ENCODE results near the gene SPAG16. TPM values are rescaled to one million over a fixed set of nuclear protein-coding genes. Genes with fewer than 3 reads are reported as not detected.

SPAG16 gene
- polyA plus RNA-seq, 2 of the 4 experiments (the other 2 are of a cell fraction), result 19.1 to 27.6 TPM

DNA sequence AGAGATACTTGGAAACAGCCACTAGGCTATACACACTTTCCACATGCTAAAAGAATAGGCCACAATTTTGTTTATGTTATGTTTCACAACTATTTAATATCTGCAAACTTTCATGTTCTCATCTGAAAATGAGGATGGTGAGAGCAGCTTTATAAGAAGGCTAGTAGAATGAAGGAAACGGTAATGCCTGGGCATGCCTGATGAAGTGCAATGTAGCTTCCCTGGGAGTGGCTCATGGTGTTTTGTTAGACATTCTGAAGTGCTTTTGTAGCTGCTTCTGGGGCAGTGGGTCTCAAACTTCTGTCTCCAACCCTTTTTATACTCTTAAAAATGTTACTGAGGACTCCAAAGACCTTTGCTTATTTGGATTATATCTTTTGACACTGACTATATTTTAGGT, 933.3 kb downstream of the SPAG16 start (continued):
- TF ChIP-seq CHD4 (IDR thresholded peaks at IDR 0.05; ENCODE audit: borderline replicate concordance) (no peak), NPAS2 (CRISPR knock-in tag; IDR thresholded peaks at IDR 0.05; ENCODE audit: borderline replicate concordance) (no peak), FOXS1 (CRISPR knock-in tag; IDR thresholded peaks at IDR 0.05) (no peak), ZSCAN20 (CRISPR knock-in tag; IDR thresholded peaks at IDR 0.05) (no peak), MAFK (IDR thresholded peaks at IDR 0.05; ENCODE audit: partially characterized antibody) (no peak)

DNA sequence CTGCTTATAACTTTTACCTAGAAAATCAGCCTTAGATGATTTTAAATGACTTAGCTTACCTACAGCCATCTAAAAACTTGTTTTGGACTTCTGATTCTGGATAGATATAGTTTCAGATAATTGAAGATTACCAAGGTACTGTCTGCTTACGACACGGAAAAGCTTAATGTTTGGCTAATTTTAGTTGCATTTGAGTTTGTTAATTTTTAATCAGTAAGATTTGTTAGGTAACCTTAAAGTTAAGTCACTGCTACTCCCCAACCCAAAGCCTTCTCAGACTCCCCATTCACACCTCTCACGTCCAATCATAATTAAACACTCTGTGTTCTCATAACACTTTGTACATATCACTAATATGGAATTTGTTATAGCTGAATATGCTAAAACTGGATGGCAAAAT, 936.0 kb downstream of the SPAG16 start:
- ChIA-PET POLR2A (no interaction called here), CTCF (no interaction called here)
- ATAC-seq (no peak), FAIRE-seq (no peak), DNase-seq (ENCODE audit: low read depth in 1 of 2, low spot score in 1 of 2) (no peak)
- no peak overlapping the region for H3K4me3 ChIP-seq
- no peak overlapping the region for H3K4me2 ChIP-seq
- WGBS (ENCODE audit: missing lambda C conversion rate), result 14% methylated on average over 3 of the region's 3 CpGs
- TF ChIP-seq POLR2A (IDR thresholded peaks at IDR 0.05; ENCODE audit: low read length), result no peak
- TF ChIP-seq JUN (IDR thresholded peaks at IDR 0.05), result no peak
- no peak for TF ChIP-seq NFE2L2 (conservative IDR thresholded peaks at IDR 0.05; ENCODE audit: low read length)
- no peak for TF ChIP-seq EHMT2 (IDR thresholded peaks at IDR 0.05; ENCODE audit: low read depth)
- no peak for TF ChIP-seq FOSL2 (IDR thresholded peaks at IDR 0.05)
- no peak for TF ChIP-seq FOSL2 (CRISPR knock-in tag; IDR thresholded peaks at IDR 0.05)
- no peak for TF ChIP-seq RNF2 (IDR thresholded peaks at IDR 0.05; ENCODE audit: borderline replicate concordance, low read depth)
- no peak for TF ChIP-seq ZC3H11A (IDR thresholded peaks at IDR 0.05)
- TF ChIP-seq SREBF2 (IDR thresholded peaks at IDR 0.05), result no peak
- TF ChIP-seq, protein P1, sequence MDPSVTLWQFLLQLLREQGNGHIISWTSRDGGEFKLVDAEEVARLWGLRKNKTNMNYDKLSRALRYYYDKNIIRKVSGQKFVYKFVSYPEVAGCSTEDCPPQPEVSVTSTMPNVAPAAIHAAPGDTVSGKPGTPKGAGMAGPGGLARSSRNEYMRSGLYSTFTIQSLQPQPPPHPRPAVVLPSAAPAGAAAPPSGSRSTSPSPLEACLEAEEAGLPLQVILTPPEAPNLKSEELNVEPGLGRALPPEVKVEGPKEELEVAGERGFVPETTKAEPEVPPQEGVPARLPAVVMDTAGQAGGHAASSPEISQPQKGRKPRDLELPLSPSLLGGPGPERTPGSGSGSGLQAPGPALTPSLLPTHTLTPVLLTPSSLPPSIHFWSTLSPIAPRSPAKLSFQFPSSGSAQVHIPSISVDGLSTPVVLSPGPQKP (IDR thresholded peaks at IDR 0.05; ENCODE audit: low read depth, low read length), result no peak
- TF ChIP-seq TFCP2L1 (CRISPR knock-in tag; IDR thresholded peaks at IDR 0.05), result no peak
- TF ChIP-seq PHF8 (IDR thresholded peaks at IDR 0.05; ENCODE audit: borderline replicate concordance, low read depth), result no peak
- TF ChIP-seq HOXA7 (CRISPR knock-in tag; IDR thresholded peaks at IDR 0.05), result no peak
- TF ChIP-seq EP300 (IDR thresholded peaks at IDR 0.05), result no peak
- TF ChIP-seq ZFP36 (IDR thresholded peaks at IDR 0.05; ENCODE audit: borderline replicate concordance, partially characterized antibody), result no peak
- TF ChIP-seq RARB (CRISPR knock-in tag; IDR thresholded peaks at IDR 0.05), result no peak
- no peak overlapping the region for H3K27ac ChIP-seq
- H3K9me3 ChIP-seq, result no peaks in the 10 kb centered on the region
- no peaks in the 10 kb centered on the region for H3K4me1 ChIP-seq

DNA sequence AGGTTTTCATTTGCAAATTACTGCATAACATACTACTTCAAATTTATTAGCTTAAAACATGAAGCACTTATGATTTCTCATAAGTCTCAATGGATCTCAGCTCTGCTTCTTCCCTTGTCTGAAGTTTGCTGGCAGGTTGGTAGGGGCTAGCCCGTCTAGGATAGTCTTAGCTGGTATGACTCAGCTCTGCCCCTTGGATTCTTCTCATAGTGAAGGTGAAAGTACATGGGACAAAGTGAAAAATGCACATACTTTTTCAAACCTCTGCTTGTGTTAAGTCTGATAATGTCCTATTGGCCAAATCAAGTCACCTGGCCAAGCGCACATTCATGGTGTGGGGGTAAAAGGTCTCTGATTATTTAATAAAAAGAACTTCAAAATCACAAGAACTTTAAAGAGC, 941.8 kb downstream of the SPAG16 start:
- POLR2A ChIA-PET, result no interaction called here
- no peak overlapping the region for H3K4me2 ChIP-seq
- H3K4me1 ChIP-seq, result no peaks in the 10 kb centered on the region
- ATAC-seq, result no peak
- TF ChIP-seq EHMT2 (IDR thresholded peaks at IDR 0.05; ENCODE audit: low read depth) (no peak), FOXS1 (CRISPR knock-in tag; IDR thresholded peaks at IDR 0.05) (no peak), EHF (CRISPR knock-in tag; IDR thresholded peaks at IDR 0.05) (no peak)
- no peaks in the 10 kb centered on the region for H3K9me3 ChIP-seq
- H3K4me3 ChIP-seq, result no peak overlapping the region
- no peak for FAIRE-seq
- DNase-seq (ENCODE audit: low read depth in 1 of 2, low spot score in 1 of 2), result no peak
- WGBS (ENCODE audit: missing lambda C conversion rate), result 58% methylated on average over 2 of the region's 2 CpGs
- H3K27ac ChIP-seq, result no peak overlapping the region
- CTCF ChIA-PET, result interaction anchor here (0.5 kb wide), 1 partner anchor 89 kb away, joined by 4 read pairs; no protein-coding TSS in a partner anchor

DNA sequence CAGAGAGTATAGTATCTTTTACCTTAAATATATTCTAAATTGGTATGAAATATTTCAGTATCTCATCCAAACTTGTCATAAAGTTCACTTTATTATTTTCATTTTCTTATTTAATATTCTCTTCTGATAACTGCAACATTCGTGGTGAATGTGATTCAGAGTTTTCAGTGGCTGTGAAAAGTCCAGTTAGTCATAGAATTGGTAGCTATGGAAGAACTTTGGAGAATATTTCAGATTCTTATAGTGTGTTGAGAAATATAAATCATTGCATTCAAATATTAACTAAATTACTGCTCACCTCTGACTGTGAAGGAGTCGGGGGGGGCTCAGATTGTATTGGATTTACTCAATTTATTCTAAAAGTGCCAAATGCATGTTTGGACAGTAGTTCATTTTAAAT, 948.0 kb downstream of the SPAG16 start:
- no peak for ATAC-seq
- POLR2A ChIA-PET, result no interaction called here
- H3K27ac ChIP-seq, result no peak overlapping the region

More for the DNA sequence above, 948.0 kb downstream of the SPAG16 start:
- Histone ChIP-seq H3K4me2 (no peak overlapping the region), H3K4me3 (no peak overlapping the region), H3K4me1 (no peaks in the 10 kb centered on the region), H3K9me3 (no peaks in the 10 kb centered on the region)
- WGBS (ENCODE audit: missing lambda C conversion rate), result 4% methylated on average over 2 of the region's 2 CpGs
- no peak for DNase-seq (ENCODE audit: low read depth in 1 of 2, low spot score in 1 of 2)
- CTCF ChIA-PET, result no interaction called here
- TF ChIP-seq JUN (IDR thresholded peaks at IDR 0.05), result no peak
- TF ChIP-seq POLR2AphosphoS2 (conservative IDR thresholded peaks at IDR 0.05; ENCODE audit: low read length), result no peak
- TF ChIP-seq, protein P2, sequence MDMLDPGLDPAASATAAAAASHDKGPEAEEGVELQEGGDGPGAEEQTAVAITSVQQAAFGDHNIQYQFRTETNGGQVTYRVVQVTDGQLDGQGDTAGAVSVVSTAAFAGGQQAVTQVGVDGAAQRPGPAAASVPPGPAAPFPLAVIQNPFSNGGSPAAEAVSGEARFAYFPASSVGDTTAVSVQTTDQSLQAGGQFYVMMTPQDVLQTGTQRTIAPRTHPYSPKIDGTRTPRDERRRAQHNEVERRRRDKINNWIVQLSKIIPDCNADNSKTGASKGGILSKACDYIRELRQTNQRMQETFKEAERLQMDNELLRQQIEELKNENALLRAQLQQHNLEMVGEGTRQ (IDR thresholded peaks at IDR 0.05), result no peak
- no peak for TF ChIP-seq CEBPB (IDR thresholded peaks at IDR 0.05)
- TF ChIP-seq, protein P3, sequence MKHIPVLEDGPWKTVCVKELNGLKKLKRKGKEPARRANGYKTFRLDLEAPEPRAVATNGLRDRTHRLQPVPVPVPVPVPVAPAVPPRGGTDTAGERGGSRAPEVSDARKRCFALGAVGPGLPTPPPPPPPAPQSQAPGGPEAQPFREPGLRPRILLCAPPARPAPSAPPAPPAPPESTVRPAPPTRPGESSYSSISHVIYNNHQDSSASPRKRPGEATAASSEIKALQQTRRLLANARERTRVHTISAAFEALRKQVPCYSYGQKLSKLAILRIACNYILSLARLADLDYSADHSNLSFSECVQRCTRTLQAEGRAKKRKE (CRISPR knock-in tag; IDR thresholded peaks at IDR 0.05; ENCODE audit: low read depth), result no peak
- no peak for TF ChIP-seq NFE2L2 (conservative IDR thresholded peaks at IDR 0.05; ENCODE audit: low read length)
- TF ChIP-seq RARB (CRISPR knock-in tag; IDR thresholded peaks at IDR 0.05), result no peak
- no peak for TF ChIP-seq RAD21 (conservative IDR thresholded peaks at IDR 0.05 in 1 of 2, IDR thresholded peaks at IDR 0.05 in 1 of 2)
- TF ChIP-seq PHF8 (IDR thresholded peaks at IDR 0.05; ENCODE audit: borderline replicate concordance, low read depth), result no peak
- no peak for TF ChIP-seq NR3C1 (IDR thresholded peaks at IDR 0.05)
- TF ChIP-seq MAZ (IDR thresholded peaks at IDR 0.05; ENCODE audit: borderline replicate concordance, low read depth, low read length), result no peak
- TF ChIP-seq BHLHE40 (IDR thresholded peaks at IDR 0.05; ENCODE audit: low read depth, low read length), result no peak
- FAIRE-seq, result no peak

Data from A549 (cell line).